GM19035 (cell line): ENCODE data around the gene IER2.
"Not testable (repeated sequence)": the region's sequence is repeated elsewhere in the genome, so short reads cannot be mapped to it uniquely, and the experiment has no call there.

ENCODE experiments used
- ATAC-seq: cut with Tn5 transposase; IDR thresholded peaks from one replicate; pipeline ENCODE4 v1.9.1; 2021; ENCODE audit not compliant: unreplicated experiment

Gene IER2

GRCh38 chr19:13162724-13163608, 12.8 kb downstream of the IER2 start:
- ATAC-seq: no peak

GRCh38 chr19:13163609-13164342, 13.6 kb downstream of the IER2 start:
- no peak for ATAC-seq

- no peak for ATAC-seq
Observed at GRCh38 chr19:13164343-13165161, 14.3 kb downstream of the IER2 start.

GRCh38 chr19:13165162-13165997, 15.2 kb downstream of the IER2 start:
- no peak for ATAC-seq

GRCh38 chr19:13166151-13166550, 15.9 kb downstream of the IER2 start:
- ATAC-seq: not testable (repeated sequence)

GRCh38 chr19:13169769-13170168, 19.6 kb downstream of the IER2 start:
- ATAC-seq: no peak

- ATAC-seq: no peak
Observed at GRCh38 chr19:13171146-13171545, 20.9 kb downstream of the IER2 start.

GRCh38 chr19:13172346-13173138, 22.3 kb downstream of the IER2 start:
- ATAC-seq: no peak

GRCh38 chr19:13173139-13173737, 23.0 kb downstream of the IER2 start:
- ATAC-seq: no peak

GRCh38 chr19:13176345-13176744, 26.1 kb downstream of the IER2 start:
- no peak for ATAC-seq

GRCh38 chr19:13177584-13177983, 27.4 kb downstream of the IER2 start:
- ATAC-seq: not testable (repeated sequence)

GRCh38 chr19:13178291-13178690, 28.1 kb downstream of the IER2 start:
- not testable (repeated sequence) for ATAC-seq

GRCh38 chr19:13181747-13182388, 31.7 kb downstream of the IER2 start:
- no peak for ATAC-seq

GRCh38 chr19:13184926-13185325, 34.7 kb downstream of the IER2 start:
- ATAC-seq: not testable (repeated sequence)

GRCh38 chr19:13185763-13186657, 35.8 kb downstream of the IER2 start:
- not testable (repeated sequence) for ATAC-seq

GRCh38 chr19:13186688-13187087, 36.5 kb downstream of the IER2 start:
- not testable (repeated sequence) for ATAC-seq

GRCh38 chr19:13187419-13187818, 37.2 kb downstream of the IER2 start:
- no peak for ATAC-seq

- no peak for ATAC-seq
Observed at GRCh38 chr19:13189600-13189999, 39.4 kb downstream of the IER2 start.
